Measurements from ENCODE around the gene TBC1D23.

DNA sequence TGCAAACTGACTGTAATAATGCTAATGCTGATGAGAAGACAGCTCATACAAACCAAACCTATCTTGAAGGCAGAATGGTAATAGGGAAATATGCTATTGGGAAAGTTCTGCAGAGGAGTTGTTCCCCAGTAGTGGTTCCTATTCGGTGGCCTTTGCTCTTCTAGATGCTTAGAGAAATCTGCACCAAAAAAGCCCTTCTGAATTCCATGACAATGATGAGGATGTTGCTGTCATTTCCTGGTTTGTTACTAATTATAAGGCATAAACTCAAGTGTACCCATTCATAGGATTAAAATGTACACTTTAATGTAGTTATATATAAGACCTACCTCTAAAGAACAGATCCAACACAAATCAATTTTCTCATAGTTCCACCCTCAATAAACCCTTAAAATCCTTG is 110.0 kb downstream of the TBC1D23 start:
- TF ChIP-seq, protein P1, sequence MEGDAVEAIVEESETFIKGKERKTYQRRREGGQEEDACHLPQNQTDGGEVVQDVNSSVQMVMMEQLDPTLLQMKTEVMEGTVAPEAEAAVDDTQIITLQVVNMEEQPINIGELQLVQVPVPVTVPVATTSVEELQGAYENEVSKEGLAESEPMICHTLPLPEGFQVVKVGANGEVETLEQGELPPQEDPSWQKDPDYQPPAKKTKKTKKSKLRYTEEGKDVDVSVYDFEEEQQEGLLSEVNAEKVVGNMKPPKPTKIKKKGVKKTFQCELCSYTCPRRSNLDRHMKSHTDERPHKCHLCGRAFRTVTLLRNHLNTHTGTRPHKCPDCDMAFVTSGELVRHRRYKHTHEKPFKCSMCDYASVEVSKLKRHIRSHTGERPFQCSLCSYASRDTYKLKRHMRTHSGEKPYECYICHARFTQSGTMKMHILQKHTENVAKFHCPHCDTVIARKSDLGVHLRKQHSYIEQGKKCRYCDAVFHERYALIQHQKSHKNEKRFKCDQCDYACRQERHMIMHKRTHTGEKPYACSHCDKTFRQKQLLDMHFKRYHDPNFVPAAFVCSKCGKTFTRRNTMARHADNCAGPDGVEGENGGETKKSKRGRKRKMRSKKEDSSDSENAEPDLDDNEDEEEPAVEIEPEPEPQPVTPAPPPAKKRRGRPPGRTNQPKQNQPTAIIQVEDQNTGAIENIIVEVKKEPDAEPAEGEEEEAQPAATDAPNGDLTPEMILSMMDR (IDR thresholded peaks at IDR 0.05; ENCODE audit: low read length): no peak
- TF ChIP-seq EZH2 (IDR thresholded peaks at IDR 0.05; ENCODE audit: borderline replicate concordance, low read length): no peak
